ENCODE results near the gene PTPRF. TPM values are rescaled to one million over a fixed set of nuclear protein-coding genes. Genes with fewer than 3 reads are reported as not detected.

The PTPRF gene
- total RNA-seq, 1 donor: under 0.01 TPM

DNA sequence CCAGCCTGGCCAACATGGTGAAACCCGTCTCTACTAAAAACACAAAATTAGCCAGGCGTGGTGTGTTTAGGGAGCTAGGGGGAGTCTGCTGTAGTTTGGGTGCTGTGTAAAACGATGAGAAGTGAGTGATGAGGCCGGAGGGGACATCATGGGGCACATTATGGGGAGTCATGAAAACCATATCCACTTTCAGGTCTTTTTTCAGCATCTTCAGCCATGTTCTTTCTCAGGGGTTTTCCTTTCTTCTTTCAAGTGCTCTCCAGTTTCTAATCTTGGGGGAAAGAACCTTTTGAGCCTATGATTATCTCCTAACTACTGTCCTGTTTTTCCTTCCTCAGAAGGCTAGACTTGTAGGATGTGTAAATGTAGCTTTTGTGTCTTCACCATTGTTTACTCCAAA is 133.7 kb downstream of the PTPRF start:
- Histone ChIP-seq H3K4me1 (ENCODE audit: insufficient read depth, low read length) (no peaks in the 10 kb centered on the region), H3K27me3 (ENCODE audit: insufficient read depth, low read length) (no peaks in the 10 kb centered on the region), H3K9me3 (ENCODE audit: low read depth, low read length) (no peaks in the 10 kb centered on the region), H3K4me3 (ENCODE audit: low read length) (no peak overlapping the region)

- no peaks in the 10 kb centered on the region for H3K4me1 ChIP-seq (ENCODE audit: insufficient read depth, low read length)
- no peak overlapping the region for H3K4me3 ChIP-seq (ENCODE audit: low read length)
- no peaks in the 10 kb centered on the region for H3K27me3 ChIP-seq (ENCODE audit: insufficient read depth, low read length)
Measured at GRCh38 chr1:43666608-43667007, 135.9 kb downstream of the PTPRF start.

GRCh38 chr1:43668956-43669355 is 138.3 kb downstream of the PTPRF start:
- Histone ChIP-seq H3K4me3 (ENCODE audit: low read length) (no peak overlapping the region), H3K9me3 (ENCODE audit: low read depth, low read length) (no peaks in the 10 kb centered on the region), H3K27me3 (ENCODE audit: insufficient read depth, low read length) (no peaks in the 10 kb centered on the region), H3K4me1 (ENCODE audit: insufficient read depth, low read length) (no peaks in the 10 kb centered on the region)

More at GRCh38 chr1:43666608-43667007, 135.9 kb downstream of the PTPRF start:
- no peaks in the 10 kb centered on the region for H3K9me3 ChIP-seq (ENCODE audit: low read depth, low read length)

DNA sequence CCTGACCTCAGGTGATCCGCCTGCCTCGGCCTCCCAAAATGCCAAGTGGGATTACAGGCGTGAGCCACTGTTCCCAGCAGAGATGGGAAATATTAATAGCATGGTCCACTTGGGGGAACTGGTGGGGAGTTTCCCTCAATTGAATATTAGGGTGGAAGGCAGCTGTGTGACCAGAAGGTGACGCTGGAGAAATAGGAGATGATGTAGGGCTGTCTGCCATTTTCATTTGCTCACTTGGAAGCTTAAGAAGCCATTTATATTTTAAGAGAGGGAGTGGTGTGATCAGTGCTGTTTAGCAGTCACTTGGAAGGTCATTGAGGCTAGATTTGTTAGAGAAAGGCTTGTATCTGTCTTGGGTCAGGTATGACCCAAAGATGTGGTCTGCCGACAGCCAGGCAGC is 139.2 kb downstream of the PTPRF start:
- no peaks in the 10 kb centered on the region for H3K9me3 ChIP-seq (ENCODE audit: low read depth, low read length)
- no peaks in the 10 kb centered on the region for H3K4me1 ChIP-seq (ENCODE audit: insufficient read depth, low read length)
- H3K4me3 ChIP-seq (ENCODE audit: low read length): no peak overlapping the region
- no peaks in the 10 kb centered on the region for H3K27me3 ChIP-seq (ENCODE audit: insufficient read depth, low read length)

DNA sequence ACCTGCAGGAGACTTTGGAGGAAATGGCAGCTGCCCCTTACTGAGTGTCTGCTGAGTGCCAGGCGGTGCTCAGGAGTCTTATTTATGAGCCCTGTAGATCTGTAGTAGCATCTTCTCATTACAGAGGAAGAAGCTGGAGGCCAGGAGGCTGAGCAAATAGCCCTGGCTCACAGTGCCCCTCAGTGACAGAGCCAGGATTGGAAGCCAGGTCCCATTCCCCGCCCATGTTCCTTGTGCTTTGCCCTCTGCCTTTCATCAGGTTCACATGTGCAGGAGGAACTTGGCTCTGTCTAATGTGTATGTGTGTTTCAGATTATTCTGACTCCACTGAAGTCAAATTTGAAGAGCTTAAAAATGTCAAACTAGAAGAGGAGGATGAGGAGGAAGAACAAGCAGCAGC is 140.5 kb downstream of the PTPRF start:
- Histone ChIP-seq H3K4me3 (ENCODE audit: low read length) (no peak overlapping the region), H3K27me3 (ENCODE audit: insufficient read depth, low read length) (no peaks in the 10 kb centered on the region), H3K9me3 (ENCODE audit: low read depth, low read length) (no peaks in the 10 kb centered on the region), H3K4me1 (ENCODE audit: insufficient read depth, low read length) (no peaks in the 10 kb centered on the region)

GRCh38 chr1:43671626-43672330 is 141.1 kb downstream of the PTPRF start:
- no peak overlapping the region for H3K4me3 ChIP-seq (ENCODE audit: low read length)
- no peaks in the 10 kb centered on the region for H3K9me3 ChIP-seq (ENCODE audit: low read depth, low read length)
- no peaks in the 10 kb centered on the region for H3K4me1 ChIP-seq (ENCODE audit: insufficient read depth, low read length)

GRCh38 chr1:43673261-43673660 is 142.6 kb downstream of the PTPRF start:
- H3K27me3 ChIP-seq (ENCODE audit: insufficient read depth, low read length): no peaks in the 10 kb centered on the region
- no peaks in the 10 kb centered on the region for H3K9me3 ChIP-seq (ENCODE audit: low read depth, low read length)
- H3K4me1 ChIP-seq (ENCODE audit: insufficient read depth, low read length): no peaks in the 10 kb centered on the region
- no peak overlapping the region for H3K4me3 ChIP-seq (ENCODE audit: low read length)

More at GRCh38 chr1:43671626-43672330, 141.1 kb downstream of the PTPRF start:
- H3K27me3 ChIP-seq (ENCODE audit: insufficient read depth, low read length): no peaks in the 10 kb centered on the region

Other genes starting within 250 kb of the PTPRF start
- not detected for gene C1orf210, start 245.3 kb upstream of the PTPRF start, total RNA-seq
- 0.94 TPM for gene TIE1, start 229.9 kb upstream of the PTPRF start, total RNA-seq
- 2.3 TPM for gene MPL, start 193.1 kb upstream of the PTPRF start, total RNA-seq
- 0.52 TPM for gene CDC20, start 171.9 kb upstream of the PTPRF start, total RNA-seq
- gene ELOVL1, start 162.9 kb upstream of the PTPRF start, total RNA-seq: 18.4 TPM
- 21.6 TPM for gene MED8, start 141.1 kb upstream of the PTPRF start, total RNA-seq
- 26.9 TPM for gene SZT2, start 141.0 kb upstream of the PTPRF start, total RNA-seq
- 7.9 TPM for gene HYI, start 77.0 kb upstream of the PTPRF start, total RNA-seq
- gene KDM4A, start 119.3 kb downstream of the PTPRF start, total RNA-seq: 27.7 TPM
- 10.8 TPM for gene ST3GAL3, start 176.7 kb downstream of the PTPRF start, total RNA-seq